Lung (tissue), 12 donors: ENCODE data around the gene UGT1A8. TPM values are rescaled to one million over a fixed set of nuclear protein-coding genes. Genes with fewer than 3 reads are reported as not detected.

Experiments used
- ATAC-seq: fragments of 200-7000 bp; cut with Tn5 transposase; one replicate; pipeline ENCODE4 v1.9.1; 2020; ENCODE audit warnings: moderate number of reproducible peaks; ENCODE audit not compliant: insufficient read depth, low FRiP score
- DNase-seq, 3 donors: peaks; one replicate each; pipeline ENCODE4 v3.0.0-alpha.2; 2013 to 2017
- H3K27ac ChIP-seq, 2 donors: one replicate each; pipeline ENCODE4 v1.5.1; 2013; ENCODE audit warnings: mild to moderate bottlenecking in 2 of 2, moderate library complexity in 2 of 2, control low read depth in 1 of 2, inconsistent platforms in 1 of 2, low read depth in 1 of 2, low read length in 1 of 2
- H3K27me3 ChIP-seq, 3 donors: one replicate each; pipeline ENCODE4 v1.5.1; 2013; ENCODE audit warnings: low read length in 2 of 3; ENCODE audit not compliant: control insufficient read depth in 3 of 3, insufficient read depth in 3 of 3
- H3K36me3 ChIP-seq, 4 donors: one replicate each; pipeline ENCODE4 v1.5.1; 2013; ENCODE audit warnings: low read length in 4 of 4, mild to moderate bottlenecking in 1 of 4, moderate library complexity in 1 of 4; ENCODE audit not compliant: control insufficient read depth in 4 of 4, insufficient read depth in 4 of 4
- H3K4me1 ChIP-seq, 5 donors: one replicate each; pipeline ENCODE4 v1.5.1; 2013; ENCODE audit warnings: low read length in 5 of 5, mild to moderate bottlenecking in 2 of 5, moderate library complexity in 1 of 5; ENCODE audit not compliant: control insufficient read depth in 5 of 5, insufficient read depth in 5 of 5
- H3K4me3 ChIP-seq: one replicate; pipeline ENCODE4 v1.5.1; 2013; ENCODE audit warnings: mild to moderate bottlenecking, control low read depth, moderate library complexity
- H3K9ac ChIP-seq, 2 donors: one replicate each; pipeline ENCODE4 v1.5.1; 2013; ENCODE audit warnings: low read length in 2 of 2, control low read depth in 1 of 2; ENCODE audit not compliant: insufficient read depth in 1 of 2
- H3K9me3 ChIP-seq, 4 donors: one replicate each; pipeline ENCODE4 v1.5.1; 2013; ENCODE audit warnings: low read length in 3 of 4, mild to moderate bottlenecking in 1 of 4, moderate library complexity in 1 of 4; ENCODE audit not compliant: control insufficient read depth in 4 of 4, insufficient read depth in 3 of 4
- WGBS, 2 donors: extraction: QIAGEN DNeasy Blood & Tissue Kit; methylation state at CpG; one replicate each; pipeline ENCODE4 v1.1.7; 2013; 5-methylcytosine and 5-hydroxymethylcytosine counted together
- polyA plus RNA-seq, 2 donors: library from polyadenylated mRNA; stranded (reverse); fragments of 200-250 nt; gene quantifications; one replicate each; pipeline ENCODE4 v1.2.1, GENCODE V29; 2013
- total RNA-seq, 2 donors: library from RNA; depleted of rRNA in 1 of 2; stranded (reverse); fragments of >200 nt in 1 of 2; gene quantifications; one replicate each; pipeline ENCODE4 v1.2.1, GENCODE V29; 2014 to 2021
- TF ChIP-seq, protein P1 (sequence below): IDR thresholded peaks from 2 replicates; pipeline ENCODE4 v1.5.1; 2012; ENCODE audit warnings: mild to moderate bottlenecking; ENCODE audit errors: control extremely low read depth, extremely low read depth
- donor health status: control.
- donor health status: control.
- donor health status: Bipolar disorder and iron deficiency.
- donor health status: healthy.
- donor health status: DM: yes; HTN: yes; CAD: no.

UGT1A8 gene
- total and polyA plus RNA-seq, 4 donors: 0.26 TPM; not detected in 3

DNA sequence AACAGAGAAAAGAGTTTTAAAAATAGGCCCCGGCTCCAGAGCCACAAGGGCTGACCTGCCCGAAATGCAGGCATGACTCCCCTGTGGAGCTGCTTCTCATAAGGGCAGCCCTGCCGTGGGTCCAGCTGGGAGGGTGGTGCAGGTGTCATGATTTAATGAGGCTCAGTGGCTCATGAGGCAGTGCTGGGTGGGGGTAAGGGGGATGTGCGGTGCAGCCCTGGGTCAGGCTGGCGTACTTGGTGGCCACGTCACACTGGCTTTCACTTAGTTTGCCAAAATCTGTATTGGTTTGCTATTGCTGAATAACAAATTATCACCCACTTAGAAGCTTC lies 203.3 kb downstream of the UGT1A8 start:
- ATAC-seq (no peak), DNase-seq (no peak)
- Histone ChIP-seq H3K36me3 (no peaks in the 10 kb centered on the region), H3K9ac (no peak overlapping the region), H3K4me3 (no peak overlapping the region), H3K27ac (no peak overlapping the region), H3K27me3 (no peaks in the 10 kb centered on the region), H3K4me1 (no peaks in the 10 kb centered on the region), H3K9me3 (peaks cover 0 to 2% (median 0%) of the 10 kb centered on the region in 4 donors)
- WGBS, 2 donors: 85 to 90% methylated on average over 6 of the region's 6 CpGs
- TF ChIP-seq, protein P1, sequence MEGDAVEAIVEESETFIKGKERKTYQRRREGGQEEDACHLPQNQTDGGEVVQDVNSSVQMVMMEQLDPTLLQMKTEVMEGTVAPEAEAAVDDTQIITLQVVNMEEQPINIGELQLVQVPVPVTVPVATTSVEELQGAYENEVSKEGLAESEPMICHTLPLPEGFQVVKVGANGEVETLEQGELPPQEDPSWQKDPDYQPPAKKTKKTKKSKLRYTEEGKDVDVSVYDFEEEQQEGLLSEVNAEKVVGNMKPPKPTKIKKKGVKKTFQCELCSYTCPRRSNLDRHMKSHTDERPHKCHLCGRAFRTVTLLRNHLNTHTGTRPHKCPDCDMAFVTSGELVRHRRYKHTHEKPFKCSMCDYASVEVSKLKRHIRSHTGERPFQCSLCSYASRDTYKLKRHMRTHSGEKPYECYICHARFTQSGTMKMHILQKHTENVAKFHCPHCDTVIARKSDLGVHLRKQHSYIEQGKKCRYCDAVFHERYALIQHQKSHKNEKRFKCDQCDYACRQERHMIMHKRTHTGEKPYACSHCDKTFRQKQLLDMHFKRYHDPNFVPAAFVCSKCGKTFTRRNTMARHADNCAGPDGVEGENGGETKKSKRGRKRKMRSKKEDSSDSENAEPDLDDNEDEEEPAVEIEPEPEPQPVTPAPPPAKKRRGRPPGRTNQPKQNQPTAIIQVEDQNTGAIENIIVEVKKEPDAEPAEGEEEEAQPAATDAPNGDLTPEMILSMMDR: no peak

- no peak for ATAC-seq
- no peak for DNase-seq
- Histone ChIP-seq H3K9me3 (peaks cover 0 to 2% (median 0%) of the 10 kb centered on the region in 4 donors), H3K27me3 (no peaks in the 10 kb centered on the region), H3K4me1 (no peaks in the 10 kb centered on the region), H3K4me3 (no peak overlapping the region), H3K36me3 (no peaks in the 10 kb centered on the region), H3K27ac (no peak overlapping the region), H3K9ac (no peak overlapping the region)
- TF ChIP-seq, protein P1: no peak
- 92 to 98% methylated on average over 3 of the region's 3 CpGs for WGBS, 2 donors
Measured at GRCh38 chr2:233821196-233821595, 203.8 kb downstream of the UGT1A8 start.

DNA sequence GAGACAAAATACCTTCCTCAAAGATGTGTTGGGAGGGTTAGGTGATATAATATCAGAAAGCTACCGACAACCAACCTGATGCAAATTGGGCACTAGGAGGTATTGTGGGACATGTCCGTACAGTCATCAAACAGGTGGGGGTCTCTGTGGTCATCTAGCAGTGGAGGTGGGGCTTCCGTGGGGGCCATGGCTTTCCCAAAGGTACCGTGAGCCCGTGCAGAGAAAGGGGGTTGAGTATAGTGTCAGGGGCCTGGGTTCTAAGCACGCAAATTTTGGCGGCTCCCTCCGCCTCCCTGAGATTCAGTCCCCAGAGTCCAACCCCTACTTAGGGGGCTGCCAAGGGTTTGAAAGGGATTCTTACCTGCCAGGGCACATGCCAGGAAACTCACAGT lies 204.3 kb downstream of the UGT1A8 start:
- DNase-seq (no peak), ATAC-seq (no peak)
- Histone ChIP-seq H3K4me1 (no peaks in the 10 kb centered on the region), H3K27me3 (no peaks in the 10 kb centered on the region), H3K9me3 (peaks cover 0 to 2% (median 0%) of the 10 kb centered on the region in 4 donors), H3K36me3 (no peaks in the 10 kb centered on the region), H3K4me3 (no peak overlapping the region), H3K27ac (no peak overlapping the region), H3K9ac (no peak overlapping the region)
- WGBS, 2 donors: 92 to 95% methylated on average over 8 of the region's 8 CpGs
- TF ChIP-seq, protein P1: no peak

DNA sequence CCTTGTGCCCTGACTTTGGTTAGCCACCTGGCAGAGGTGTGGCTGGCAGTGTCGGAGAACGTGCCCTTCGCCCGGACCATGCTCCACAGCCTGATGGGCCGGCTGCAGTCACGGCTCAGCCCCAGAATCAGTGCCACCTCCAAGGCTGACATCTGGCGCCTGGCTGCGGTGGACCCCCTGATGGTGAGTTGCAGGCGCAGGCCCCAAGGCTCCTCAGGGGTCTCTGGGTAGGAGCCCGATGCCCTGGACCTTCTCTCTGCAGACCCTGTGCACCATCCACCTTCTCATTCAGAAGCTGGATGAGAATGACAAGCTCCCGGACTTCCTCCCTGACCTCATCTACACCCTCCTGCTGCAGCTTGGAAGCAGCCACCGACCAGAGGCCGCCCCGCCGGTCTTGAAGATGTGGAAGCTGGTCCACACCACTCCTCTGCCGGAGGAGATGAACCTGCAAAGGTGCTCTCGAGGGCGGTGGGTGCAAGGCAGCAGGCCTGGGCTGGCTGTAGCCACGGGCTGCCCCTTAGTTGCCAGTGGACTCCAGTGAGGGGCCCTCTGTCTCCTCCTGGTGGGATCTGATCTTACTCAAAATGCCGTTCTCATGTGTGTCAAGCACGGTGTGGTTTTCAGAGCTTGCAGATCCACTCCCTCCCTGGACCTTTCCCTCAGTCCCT lies 204.8 kb downstream of the UGT1A8 start:
- H3K27ac ChIP-seq: no peak overlapping the region
- TF ChIP-seq, protein P1: no peak
- H3K36me3 ChIP-seq: no peaks in the 10 kb centered on the region
- H3K9me3 ChIP-seq: peaks cover 0 to 2% (median 0%) of the 10 kb centered on the region in 4 donors
- no peak overlapping the region for H3K9ac ChIP-seq
- DNase-seq (peak in 1 of 3 donors; percentile 1), ATAC-seq (no peak)
- no peaks in the 10 kb centered on the region for H3K27me3 ChIP-seq
- no peak overlapping the region for H3K4me3 ChIP-seq
- WGBS, 2 donors: 89 to 91% methylated on average over 21 of the region's 21 CpGs
- H3K4me1 ChIP-seq: no peaks in the 10 kb centered on the region
